ENCODE results near the gene ZNF688. TPM values are rescaled to one million over a fixed set of nuclear protein-coding genes. Genes with fewer than 3 reads are reported as not detected.
A peak's percentile ranks its signal among the peaks of the same experiment; 100 is the strongest.

Gene ZNF688
- total and polyA plus RNA-seq, 9 of the 15 experiments (the other 6 are each of a cell fraction or from before 2014, with no cell fraction given): 0.48 to 12.9 (median 4.5) TPM

- TF ChIP-seq CCNT2 (IDR thresholded peaks at IDR 0.05; ENCODE audit: borderline replicate concordance, extremely low read depth, insufficient read length, low read depth, low read length) (no peak), RFX1 (IDR thresholded peaks at IDR 0.05) (no peak), MYBL2 (IDR thresholded peaks at IDR 0.05; ENCODE audit: low read depth) (no peak), MYBL2 (CRISPR knock-in tag; IDR thresholded peaks at IDR 0.05; ENCODE audit: borderline replicate concordance) (no peak), DPF2 (IDR thresholded peaks at IDR 0.05) (no peak), L3MBTL2 (IDR thresholded peaks at IDR 0.05) (peak; percentile 44; the same call in 1 of the 2 replicates), SP2 (IDR thresholded peaks at IDR 0.05; ENCODE audit: extremely low read depth, low read depth, low read length, poor library complexity, severe bottlenecking) (no peak), ZBTB2 (IDR thresholded peaks at IDR 0.05) (no peak), ZSCAN29 (IDR thresholded peaks at IDR 0.05) (no peak), PHF21A (IDR thresholded peaks at IDR 0.05; ENCODE audit: borderline replicate concordance, low read depth) (no peak), CBX2 (IDR thresholded peaks at IDR 0.05; ENCODE audit: insufficient read depth, low read length, poor library complexity, severe bottlenecking) (no peak), NUFIP1 (IDR thresholded peaks at IDR 0.05; ENCODE audit: partially characterized antibody) (no peak), MTA3 (IDR thresholded peaks at IDR 0.05; ENCODE audit: borderline replicate concordance) (0 out of 2 replicates have a peak, but pooled peaks have one; percentile 16), PCBP2 (IDR thresholded peaks at IDR 0.05; ENCODE audit: low read depth, low read length, poor library complexity, severe bottlenecking) (no peak), SMAD1 (IDR thresholded peaks at IDR 0.05; ENCODE audit: low read depth, low read length, partially characterized antibody) (no peak), GABPA (tag; conservative IDR thresholded peaks at IDR 0.05; ENCODE audit: low read depth) (peak; percentile 68), ZNF79 (CRISPR knock-in tag; IDR thresholded peaks at IDR 0.05; ENCODE audit: low read depth) (no peak), TCFL5 (CRISPR knock-in tag; conservative IDR thresholded peaks at IDR 0.05) (no peak)
- TF ChIP-seq, protein P1, sequence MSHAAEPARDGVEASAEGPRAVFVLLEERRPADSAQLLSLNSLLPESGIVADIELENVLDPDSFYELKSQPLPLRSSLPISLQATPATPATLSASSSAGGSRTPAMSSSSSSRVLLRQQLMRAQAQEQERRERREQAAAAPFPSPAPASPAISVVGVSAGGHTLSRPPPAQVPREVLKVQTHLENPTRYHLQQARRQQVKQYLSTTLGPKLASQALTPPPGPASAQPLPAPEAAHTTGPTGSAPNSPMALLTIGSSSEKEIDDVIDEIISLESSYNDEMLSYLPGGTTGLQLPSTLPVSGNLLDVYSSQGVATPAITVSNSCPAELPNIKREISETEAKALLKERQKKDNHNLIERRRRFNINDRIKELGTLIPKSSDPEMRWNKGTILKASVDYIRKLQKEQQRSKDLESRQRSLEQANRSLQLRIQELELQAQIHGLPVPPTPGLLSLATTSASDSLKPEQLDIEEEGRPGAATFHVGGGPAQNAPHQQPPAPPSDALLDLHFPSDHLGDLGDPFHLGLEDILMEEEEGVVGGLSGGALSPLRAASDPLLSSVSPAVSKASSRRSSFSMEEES (CRISPR knock-in tag; IDR thresholded peaks at IDR 0.05): no peak
- TF ChIP-seq, protein P2, sequence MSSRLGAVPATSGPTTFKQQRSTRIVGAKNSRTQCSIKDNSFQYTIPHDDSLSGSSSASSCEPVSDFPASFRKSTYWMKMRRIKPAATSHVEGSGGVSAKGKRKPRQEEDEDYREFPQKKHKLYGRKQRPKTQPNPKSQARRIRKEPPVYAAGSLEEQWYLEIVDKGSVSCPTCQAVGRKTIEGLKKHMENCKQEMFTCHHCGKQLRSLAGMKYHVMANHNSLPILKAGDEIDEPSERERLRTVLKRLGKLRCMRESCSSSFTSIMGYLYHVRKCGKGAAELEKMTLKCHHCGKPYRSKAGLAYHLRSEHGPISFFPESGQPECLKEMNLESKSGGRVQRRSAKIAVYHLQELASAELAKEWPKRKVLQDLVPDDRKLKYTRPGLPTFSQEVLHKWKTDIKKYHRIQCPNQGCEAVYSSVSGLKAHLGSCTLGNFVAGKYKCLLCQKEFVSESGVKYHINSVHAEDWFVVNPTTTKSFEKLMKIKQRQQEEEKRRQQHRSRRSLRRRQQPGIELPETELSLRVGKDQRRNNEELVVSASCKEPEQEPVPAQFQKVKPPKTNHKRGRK (tag; IDR thresholded peaks at IDR 0.05): no peak
- TF ChIP-seq, protein P3, sequence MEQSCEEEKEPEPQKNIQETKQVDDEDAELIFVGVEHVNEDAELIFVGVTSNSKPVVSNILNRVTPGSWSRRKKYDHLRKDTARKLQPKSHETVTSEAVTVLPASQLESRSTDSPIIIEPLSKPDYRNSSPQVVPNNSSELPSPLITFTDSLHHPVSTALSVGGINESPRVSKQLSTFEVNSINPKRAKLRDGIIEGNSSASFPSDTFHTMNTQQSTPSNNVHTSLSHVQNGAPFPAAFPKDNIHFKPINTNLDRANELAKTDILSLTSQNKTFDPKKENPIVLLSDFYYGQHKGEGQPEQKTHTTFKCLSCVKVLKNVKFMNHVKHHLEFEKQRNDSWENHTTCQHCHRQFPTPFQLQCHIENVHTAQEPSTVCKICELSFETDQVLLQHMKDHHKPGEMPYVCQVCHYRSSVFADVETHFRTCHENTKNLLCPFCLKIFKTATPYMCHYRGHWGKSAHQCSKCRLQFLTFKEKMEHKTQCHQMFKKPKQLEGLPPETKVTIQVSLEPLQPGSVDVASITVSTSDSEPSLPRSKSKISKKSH (CRISPR knock-in tag; IDR thresholded peaks at IDR 0.05): no peak
These were observed 36.3 kb downstream of the ZNF688 start (continued) for GRCh38 chr16:30535106-30535776.
